A549 (cell line): Measurements from ENCODE around the gene ELMOD1. TPM values are rescaled to one million over a fixed set of nuclear protein-coding genes. Genes with fewer than 3 reads are reported as not detected.

Experiments used
- ATAC-seq, 2 experiments: fragments of 200-7000 bp in 1 of 2; fragments of >200 bp in 1 of 2; cut with Nextera tagmentation in 1 of 2; cut with Tn5 transposase in 1 of 2; 3 replicates each; pipeline versions ENCODE4 v1.8.0 to v1.9.1; 2018 to 2020; ENCODE audit warnings: mild to moderate bottlenecking in 1 of 2, moderate library complexity in 1 of 2
- CTCF ChIA-PET: fragments of 300-600 bp; sonication (Branson Sonifier 250); formaldehyde crosslinking; extraction: SDS; loops from one replicate; lab custom pipeline; 2021; ENCODE audit warnings: antibody characterized with exemption, inconsistent platforms; lab: Yijun Ruan, JAX
- POLR2A ChIA-PET: fragments of 350-600 bp; formaldehyde crosslinking; extraction: SDS; loops from one replicate; lab custom pipeline; 2021; ENCODE audit warnings: antibody characterized with exemption, inconsistent platforms; lab: Yijun Ruan, JAX
- DNase-seq, 2 experiments: peaks; one replicate each; pipeline versions ENCODE4 v3.0.0 to v3.0.0-alpha.2; 2011 to 2016; ENCODE audit warnings: low read depth in 1 of 2, low spot score in 1 of 2
- FAIRE-seq: peaks from 2 replicates; lab custom pipeline; 2011; peaks lifted over from hg19 to GRCh38; lab: Jason Lieb, UNC
- H3K27ac ChIP-seq, 2 experiments: fragments of >200 bp; sonication (Bioruptor Twin); formaldehyde crosslinking; 3 replicates each; pipeline ENCODE4 v1.5.1; 2016 to 2017
- H3K4me1 ChIP-seq: fragments of >200 bp; sonication (Bioruptor Twin); formaldehyde crosslinking; 3 replicates; pipeline ENCODE4 v1.6.1; 2016
- H3K4me2 ChIP-seq: fragments of >200 bp; sonication (Bioruptor Twin); formaldehyde crosslinking; 3 replicates; pipeline ENCODE4 v1.6.1; 2016
- H3K4me3 ChIP-seq: fragments of >200 bp; sonication (Bioruptor Twin); formaldehyde crosslinking; 3 replicates; pipeline ENCODE4 v1.5.1; 2016
- H3K9me3 ChIP-seq: fragments of >200 bp; sonication (Bioruptor Twin); formaldehyde crosslinking; 3 replicates; pipeline ENCODE4 v1.6.1; 2016
- BHLHE40 ChIP-seq: IDR thresholded peaks from 2 replicates; pipeline ENCODE4 v1.6.1; 2012; ENCODE audit warnings: low read depth, low read length, inconsistent platforms
- CHD2 ChIP-seq: fragments of 150-350 bp; IDR thresholded peaks from 2 replicates; pipeline ENCODE4 v1.6.1; 2014; ENCODE audit warnings: low read length; ENCODE audit not compliant: partially characterized antibody
- CHD4 ChIP-seq: fragments of 200-600 bp; sonication (generic); IDR thresholded peaks from 2 replicates; pipeline ENCODE4 v1.6.1; 2016; ENCODE audit warnings: antibody characterized with exemption, mild to moderate bottlenecking, borderline replicate concordance
- CTCF ChIP-seq: fragments of >200 bp; sonication (Bioruptor Twin); formaldehyde crosslinking; IDR thresholded peaks from 3 replicates; pipeline ENCODE4 v1.5.1; 2016
- E2F6 ChIP-seq: IDR thresholded peaks from 2 replicates; pipeline ENCODE4 v1.6.1; 2012; ENCODE audit warnings: low read depth, borderline replicate concordance
- EHMT2 ChIP-seq: fragments of 200-600 bp; sonication (generic); IDR thresholded peaks from 2 replicates; pipeline ENCODE4 v1.6.1; 2016; ENCODE audit warnings: antibody characterized with exemption, low read depth, mild to moderate bottlenecking, moderate library complexity
- ELK1 ChIP-seq: fragments of 150-350 bp; IDR thresholded peaks from 2 replicates; pipeline ENCODE4 v1.6.1; 2014; ENCODE audit warnings: low read depth, mild to moderate bottlenecking, low read length
- EP300 ChIP-seq, 2 experiments: fragments of >200 bp; sonication (Bioruptor Twin); formaldehyde crosslinking; IDR thresholded peaks; 2 replicates in 1 of 2; 3 replicates in 1 of 2; pipeline ENCODE4 v1.6.1; 2016 to 2017
- ESRRA ChIP-seq: fragments of 150-350 bp; IDR thresholded peaks from 2 replicates; pipeline ENCODE4 v1.6.1; 2014; ENCODE audit warnings: mild to moderate bottlenecking, low read length, borderline replicate concordance
- FOSL2 ChIP-seq, 2 experiments: fragments of 450-650 bp in 1 of 2; fragments of >200 bp in 1 of 2; sonication (Bioruptor Twin) in 1 of 2; formaldehyde crosslinking; IDR thresholded peaks; 2 replicates each; pipeline versions ENCODE4 v1.5.0 to v1.6.1; 2016 to 2020; ENCODE audit warnings: mild to moderate bottlenecking in 1 of 2, moderate library complexity in 1 of 2
- FOXS1 ChIP-seq: fragments of 250-450 bp; sonication (Bioruptor Pico); IDR thresholded peaks from 2 replicates; pipeline ENCODE4 v1.5.0; 2020; ENCODE audit warnings: mild to moderate bottlenecking, moderate library complexity
- HDAC2 ChIP-seq: fragments of 200-600 bp; sonication (generic); IDR thresholded peaks from 2 replicates; pipeline ENCODE4 v1.6.1; 2016
- HOXB13 ChIP-seq: fragments of 250-450 bp; sonication (Bioruptor Pico); IDR thresholded peaks from 2 replicates; pipeline ENCODE4 v1.5.0; 2020; ENCODE audit warnings: low read depth, mild to moderate bottlenecking, moderate library complexity
- HOXB5 ChIP-seq: fragments of 250-450 bp; sonication (Bioruptor Pico); IDR thresholded peaks from 2 replicates; pipeline ENCODE4 v1.5.0; 2020; ENCODE audit warnings: mild to moderate bottlenecking, moderate library complexity
- NPAS2 ChIP-seq: fragments of 250-450 bp; sonication (Bioruptor Pico); IDR thresholded peaks from 2 replicates; pipeline ENCODE4 v1.8.0; 2022; ENCODE audit warnings: mild to moderate bottlenecking, moderate library complexity, borderline replicate concordance
- PHF8 ChIP-seq: fragments of 200-600 bp; sonication (generic); IDR thresholded peaks from 2 replicates; pipeline ENCODE4 v1.6.1; 2016; ENCODE audit warnings: low read depth, mild to moderate bottlenecking, antibody characterized with exemption, moderate library complexity, borderline replicate concordance
- POLR2AphosphoS2 ChIP-seq: conservative IDR thresholded peaks from 2 replicates; pipeline ENCODE4 v1.6.1; 2012; ENCODE audit warnings: low read length, improper control_type of control experiment, inconsistent platforms
- RAD21 ChIP-seq, 2 experiments: fragments of >200 bp in 1 of 2; sonication (Bioruptor Twin) in 1 of 2; formaldehyde crosslinking in 1 of 2; IDR thresholded peaks in 1 of 2; conservative IDR thresholded peaks in 1 of 2; 2 replicates in 1 of 2; 3 replicates in 1 of 2; pipeline ENCODE4 v1.6.1; 2012 to 2018; ENCODE audit warnings: inconsistent platforms in 1 of 2
- RARB ChIP-seq: fragments of 250-450 bp; sonication (Bioruptor Pico); IDR thresholded peaks from 2 replicates; pipeline ENCODE4 v1.8.0; 2021; ENCODE audit warnings: mild to moderate bottlenecking, moderate library complexity
- RCOR1 ChIP-seq: fragments of 150-350 bp; IDR thresholded peaks from 2 replicates; pipeline ENCODE4 v1.6.1; 2014; ENCODE audit warnings: antibody characterized with exemption, low read length, low read depth
- SMC3 ChIP-seq: fragments of >200 bp; sonication (Bioruptor Twin); formaldehyde crosslinking; IDR thresholded peaks from 3 replicates; pipeline ENCODE4 v1.6.1; 2018; ENCODE audit warnings: inconsistent platforms
- TFCP2L1 ChIP-seq: fragments of 250-450 bp; sonication (Bioruptor Pico); IDR thresholded peaks from 2 replicates; pipeline ENCODE4 v1.5.0; 2021; ENCODE audit warnings: mild to moderate bottlenecking
- ZNF302 ChIP-seq: fragments of 250-450 bp; sonication (Bioruptor Pico); IDR thresholded peaks from 2 replicates; pipeline ENCODE4 v1.9.0; 2021; ENCODE audit warnings: inconsistent platforms, mild to moderate bottlenecking, moderate library complexity
- WGBS: methylation state at CpG from one replicate; pipeline ENCODE4 v1.1.6; 2017; ENCODE audit errors: missing lambda C conversion rate; 5-methylcytosine and 5-hydroxymethylcytosine counted together
- polyA plus RNA-seq, 4 experiments: library from polyadenylated mRNA; depleted of rRNA in 3 of 4; stranded (reverse); fragments of >200 nt; fragmentation: RNase III in 1 of 4; extraction: RNeasy Plus Mini Kit Qiagen cat#74134 plus additional on column Dnase treatment in 1 of 4; gene quantifications; 2 replicates in 3 of 4; 3 replicates in 1 of 4; pipeline ENCODE4 v1.2.3, GENCODE V29; 2011 to 2017
- TF ChIP-seq, protein P1 (sequence below): IDR thresholded peaks from 2 replicates; pipeline ENCODE4 v1.6.1; 2012
- TF ChIP-seq, protein P2 (sequence below): fragments of 250-450 bp; sonication (Bioruptor Pico); IDR thresholded peaks from 2 replicates; pipeline ENCODE4 v1.5.0; 2020; ENCODE audit warnings: low read depth, mild to moderate bottlenecking, moderate library complexity

The ELMOD1 gene
- polyA plus RNA-seq, 2 of the 4 experiments (the other 2 are of a cell fraction): 0.04 to 0.08 TPM

GRCh38 chr11:107669893-107670601 lies 79.1 kb downstream of the ELMOD1 start:
- no peak overlapping the region for H3K4me3 ChIP-seq
- H3K27ac ChIP-seq: no peak overlapping the region
- no peak for TF ChIP-seq E2F6
- TF ChIP-seq EHMT2: no peak
- TF ChIP-seq EP300 (IDR thresholded peaks at IDR 0.05): no peak
- no peak for TF ChIP-seq ELK1
- TF ChIP-seq ESRRA: no peak
- no peak for TF ChIP-seq SMC3
- TF ChIP-seq FOSL2 (IDR thresholded peaks at IDR 0.05): no peak
- no peak for TF ChIP-seq FOSL2 (CRISPR knock-in tag; IDR thresholded peaks at IDR 0.05)
- no peak for TF ChIP-seq ZNF302 (CRISPR knock-in tag)
- 44% methylated on average over 4 of the region's 4 CpGs for WGBS
- no peak for DNase-seq
- POLR2A ChIA-PET: no interaction called here
- ATAC-seq: no peak
- CTCF ChIA-PET: interaction anchor here (0.9 to 1.5 kb wide), 4 partner anchors 19 to 101 kb away, joined by 3 read pairs; no protein-coding TSS in a partner anchor
- H3K4me2 ChIP-seq: no peak overlapping the region
- FAIRE-seq: no peak
- H3K9me3 ChIP-seq: no peaks in the 10 kb centered on the region
- no peaks in the 10 kb centered on the region for H3K4me1 ChIP-seq

DNA sequence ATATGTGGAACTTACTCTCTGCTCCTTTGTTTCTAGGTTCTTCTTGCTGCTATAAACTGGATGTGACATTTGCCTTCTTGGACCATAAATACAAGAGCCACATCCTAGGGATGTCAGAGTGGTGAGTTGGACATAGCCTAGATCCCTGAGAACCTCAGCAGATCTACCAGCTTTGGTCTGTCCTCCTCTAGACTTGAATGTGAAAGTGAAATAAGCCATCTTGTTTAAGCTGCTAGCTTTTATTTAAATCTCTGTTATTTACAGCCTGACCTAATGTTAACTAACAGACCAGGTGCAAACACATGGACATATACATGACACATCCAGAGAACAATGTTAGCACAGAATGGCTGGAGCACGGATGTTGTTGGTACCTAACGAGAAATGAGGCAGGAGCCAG lies 85.0 kb downstream of the ELMOD1 start:
- Histone ChIP-seq H3K4me1 (no peaks in the 10 kb centered on the region), H3K4me2 (no peak overlapping the region), H3K4me3 (no peak overlapping the region), H3K9me3 (no peaks in the 10 kb centered on the region), H3K27ac (no peak overlapping the region)
- no peak for DNase-seq
- WGBS: 69% methylated on average over 2 of the region's 2 CpGs
- TF ChIP-seq HDAC2 (no peak), FOXS1 (no peak), CHD2 (no peak), PHF8 (no peak), RCOR1 (no peak), CHD4 (no peak), HOXB13 (CRISPR knock-in tag) (no peak), TFCP2L1 (CRISPR knock-in tag) (no peak), RARB (CRISPR knock-in tag) (no peak), CTCF (no peak), POLR2AphosphoS2 (no peak), NPAS2 (CRISPR knock-in tag) (no peak), BHLHE40 (no peak), RAD21 (conservative IDR thresholded peaks at IDR 0.05 in 1 of 2, IDR thresholded peaks at IDR 0.05 in 1 of 2) (no peak), HOXB5 (no peak)
- TF ChIP-seq, protein P1, sequence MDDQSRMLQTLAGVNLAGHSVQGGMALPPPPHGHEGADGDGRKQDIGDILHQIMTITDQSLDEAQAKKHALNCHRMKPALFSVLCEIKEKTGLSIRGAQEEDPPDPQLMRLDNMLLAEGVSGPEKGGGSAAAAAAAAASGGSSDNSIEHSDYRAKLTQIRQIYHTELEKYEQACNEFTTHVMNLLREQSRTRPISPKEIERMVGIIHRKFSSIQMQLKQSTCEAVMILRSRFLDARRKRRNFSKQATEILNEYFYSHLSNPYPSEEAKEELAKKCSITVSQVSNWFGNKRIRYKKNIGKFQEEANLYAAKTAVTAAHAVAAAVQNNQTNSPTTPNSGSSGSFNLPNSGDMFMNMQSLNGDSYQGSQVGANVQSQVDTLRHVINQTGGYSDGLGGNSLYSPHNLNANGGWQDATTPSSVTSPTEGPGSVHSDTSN: no peak
- TF ChIP-seq, protein P2, sequence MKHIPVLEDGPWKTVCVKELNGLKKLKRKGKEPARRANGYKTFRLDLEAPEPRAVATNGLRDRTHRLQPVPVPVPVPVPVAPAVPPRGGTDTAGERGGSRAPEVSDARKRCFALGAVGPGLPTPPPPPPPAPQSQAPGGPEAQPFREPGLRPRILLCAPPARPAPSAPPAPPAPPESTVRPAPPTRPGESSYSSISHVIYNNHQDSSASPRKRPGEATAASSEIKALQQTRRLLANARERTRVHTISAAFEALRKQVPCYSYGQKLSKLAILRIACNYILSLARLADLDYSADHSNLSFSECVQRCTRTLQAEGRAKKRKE: no peak
- no peak for ATAC-seq
- FAIRE-seq: no peak
- ChIA-PET CTCF (interaction anchor here (1.0 to 1.1 kb wide), 2 partner anchors 14 to 99 kb away, joined by 3 read pairs; no protein-coding TSS in a partner anchor), POLR2A (no interaction called here)
